Cortex of kidney (tissue), 1 donor: ENCODE measurements around the gene HLCS.

Source experiments
- DNase-seq: peaks from one replicate; lab custom pipeline; 2025; lab: John Stamatoyannopoulos, UW

The HLCS gene

DNA sequence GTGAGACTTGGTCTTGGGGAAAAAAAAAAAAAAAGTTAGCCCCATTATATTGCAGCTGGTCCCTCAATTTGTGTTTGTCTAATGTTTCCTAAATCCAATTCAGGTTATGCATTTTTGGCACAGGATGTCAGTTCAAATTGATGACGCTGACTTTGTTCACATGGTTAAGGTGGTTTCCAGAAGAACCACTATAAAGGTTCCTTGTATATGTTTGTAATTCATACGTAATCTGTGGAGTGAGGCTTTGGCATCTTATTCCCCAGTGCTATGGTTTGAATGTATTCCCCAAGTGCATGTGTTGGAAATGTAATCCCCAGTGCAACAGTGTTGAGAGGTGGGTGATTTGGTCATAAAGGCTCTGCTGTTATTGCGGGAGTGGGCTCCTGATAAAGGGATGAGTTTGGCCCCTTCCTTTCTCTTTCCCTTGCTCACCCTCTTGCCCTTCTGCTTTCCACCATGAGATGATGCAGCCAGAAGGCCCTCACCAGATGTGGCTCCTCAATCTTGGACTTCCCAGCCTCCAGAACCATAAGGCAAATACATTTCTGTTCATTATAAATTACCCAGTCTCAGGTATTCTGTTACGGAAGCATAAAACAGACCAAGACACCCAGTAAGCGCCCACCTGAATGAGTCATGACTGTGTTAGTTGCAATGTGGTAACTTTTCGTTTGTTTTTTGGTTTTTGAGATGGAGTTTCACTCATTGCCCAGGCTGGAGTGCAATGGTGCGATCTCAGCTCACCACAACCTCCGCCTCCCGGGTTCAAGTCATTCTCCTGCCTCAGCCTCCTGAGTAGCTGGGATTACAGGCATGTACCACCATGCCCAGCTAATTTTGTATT lies 19.5 kb upstream of the HLCS start:
- no peak for DNase-seq

DNA sequence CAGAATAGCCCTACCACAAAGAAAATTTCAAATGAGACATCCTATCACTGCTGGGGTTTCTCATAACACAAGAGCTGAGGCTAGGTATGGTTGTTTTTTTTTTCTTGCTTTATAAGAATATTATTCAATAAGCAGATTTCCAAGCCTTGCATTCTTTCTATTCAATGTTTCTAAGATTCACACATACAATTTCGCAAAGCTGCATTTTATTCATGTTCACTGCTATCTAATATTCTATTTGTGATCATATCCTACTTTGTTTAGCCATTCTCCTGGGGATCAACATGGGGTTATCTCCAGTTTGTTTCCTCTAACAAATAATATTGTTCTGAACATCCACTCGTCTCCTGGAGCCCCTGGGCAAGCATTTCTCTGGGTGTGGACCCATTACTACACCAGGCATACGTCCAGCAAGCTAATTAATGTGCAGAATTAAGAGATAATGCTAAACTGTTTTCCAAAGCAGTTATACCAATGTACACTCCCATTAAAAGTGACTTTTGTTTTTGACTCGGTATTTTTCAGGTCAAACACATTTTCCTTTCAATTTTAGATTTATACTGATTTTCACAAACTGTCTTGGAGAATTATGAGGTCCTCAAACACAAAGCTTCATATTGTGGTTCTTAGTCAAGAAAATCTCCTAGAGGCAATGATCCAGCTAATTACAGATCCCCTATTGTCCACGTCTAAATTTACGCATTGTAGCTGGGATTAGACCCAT lies 15.7 kb upstream of the HLCS start:
- DNase-seq: no peak

DNA sequence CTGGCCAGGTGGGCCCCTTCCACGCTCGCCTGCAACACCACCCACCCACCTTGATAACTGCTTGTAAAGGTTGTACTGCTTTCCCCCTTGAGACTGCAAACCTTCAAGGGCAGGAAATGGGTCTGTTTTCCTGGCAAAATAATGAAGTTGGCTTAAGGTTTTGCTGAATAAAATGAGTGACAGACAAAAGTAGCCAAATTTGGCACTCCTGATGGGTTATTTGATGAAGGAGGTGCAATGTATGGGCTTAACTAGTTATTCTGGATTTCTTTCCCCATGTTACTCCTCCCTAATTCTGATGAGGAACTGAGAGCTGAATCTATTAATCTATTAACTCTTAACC lies 14.6 kb upstream of the HLCS start:
- no peak for DNase-seq

DNA sequence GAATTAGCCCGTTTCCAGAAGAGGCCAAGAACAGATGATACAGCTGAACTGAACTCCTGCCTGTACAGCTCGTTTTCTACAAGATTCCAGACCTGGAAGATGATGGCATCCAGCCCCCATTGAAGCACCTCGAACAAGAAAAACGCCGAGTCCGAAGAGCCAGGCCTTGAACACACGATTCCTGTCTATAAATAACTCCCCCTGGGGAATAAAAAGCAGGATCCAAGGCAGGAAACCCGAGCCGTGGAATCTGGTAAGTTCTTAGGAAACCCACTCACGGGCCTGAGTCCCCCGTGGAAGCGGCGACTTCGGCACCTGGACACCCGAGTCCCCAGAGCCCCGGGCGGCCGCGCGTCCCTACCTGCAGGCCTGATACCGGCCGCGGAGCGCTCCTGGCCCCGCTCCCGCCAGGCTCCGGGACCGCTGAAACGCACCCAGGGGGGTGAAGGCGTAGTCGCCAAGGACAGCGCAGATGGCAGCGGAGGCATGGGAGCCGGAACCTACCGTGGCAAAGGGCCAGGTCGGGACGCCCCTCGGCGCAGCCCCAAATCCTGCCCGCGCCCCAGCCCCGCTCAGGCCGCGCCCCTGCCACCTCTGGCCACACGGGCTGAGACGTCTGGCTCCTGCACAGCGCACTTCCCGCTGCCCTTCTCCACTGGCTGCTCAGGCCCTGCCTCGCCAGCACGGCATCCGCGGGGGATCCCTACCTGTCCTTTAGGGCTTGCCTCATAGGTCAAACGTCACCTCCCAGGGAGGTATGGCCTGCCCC lies 14.0 kb upstream of the HLCS start:
- DNase-seq: no peak

DNA sequence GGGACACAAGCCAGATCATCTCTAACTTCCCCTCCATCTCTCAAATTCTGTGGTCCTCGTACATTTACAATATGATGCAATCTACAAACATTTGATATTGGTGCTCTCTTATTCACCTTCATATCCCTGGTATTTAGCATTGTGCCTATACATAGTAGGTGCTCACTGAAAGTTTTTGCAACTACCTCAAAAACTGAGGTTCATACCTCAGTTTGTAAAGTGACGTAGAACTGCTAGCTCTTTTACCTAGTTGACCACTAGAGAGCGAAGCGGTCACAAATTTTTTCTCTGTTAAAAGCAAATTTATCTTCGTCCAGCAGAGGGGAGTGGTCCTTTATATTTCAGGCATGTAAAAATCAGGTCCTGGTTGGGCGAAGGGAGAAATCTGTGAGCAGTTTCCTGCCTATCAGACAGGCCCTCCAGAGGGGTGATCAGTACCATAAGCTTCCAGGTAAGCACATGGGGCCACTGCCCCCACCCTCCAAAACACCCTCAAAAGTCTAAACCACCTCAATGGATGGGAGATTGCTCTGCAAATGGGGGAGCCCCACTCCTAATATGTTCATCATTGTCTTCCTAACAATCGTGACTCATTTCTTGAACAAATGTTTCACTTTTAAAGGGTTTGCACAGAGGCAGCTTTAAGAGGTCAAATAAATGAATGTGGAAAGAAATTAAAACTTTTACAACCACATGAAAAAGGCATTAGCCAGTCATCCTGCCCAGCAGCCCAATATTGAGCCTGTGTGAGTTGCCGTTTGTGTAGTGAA lies 10.6 kb upstream of the HLCS start:
- no peak for DNase-seq

DNA sequence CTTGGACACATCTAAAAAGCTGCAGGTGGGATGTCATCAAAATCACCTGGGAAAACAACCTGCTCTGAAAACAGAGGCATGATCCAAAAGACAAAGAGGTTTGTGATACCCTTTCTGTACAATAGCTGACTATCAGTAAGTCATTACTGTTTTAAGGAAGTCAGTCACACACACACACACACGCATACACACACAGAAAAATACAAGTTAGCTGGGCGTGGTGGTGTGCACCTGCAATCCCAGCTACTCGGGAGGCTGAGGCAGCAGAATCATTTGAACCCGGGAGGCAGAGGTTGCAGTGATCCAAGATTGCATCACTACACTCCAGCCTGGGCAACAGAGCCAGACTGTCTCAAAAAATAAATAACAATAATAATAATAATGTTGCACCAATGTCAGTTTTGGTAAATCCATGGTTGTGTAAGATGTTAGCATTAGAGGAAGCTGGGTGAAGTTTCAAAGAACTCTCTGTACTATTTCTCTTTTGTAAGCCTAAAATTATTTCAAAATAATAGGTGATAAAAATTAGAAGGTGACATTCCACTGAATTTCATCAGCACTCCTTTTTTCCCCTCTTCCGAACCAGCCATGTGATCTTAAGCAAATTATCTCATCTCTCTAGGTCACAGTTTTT lies 9.9 kb upstream of the HLCS start:
- no peak for DNase-seq

DNA sequence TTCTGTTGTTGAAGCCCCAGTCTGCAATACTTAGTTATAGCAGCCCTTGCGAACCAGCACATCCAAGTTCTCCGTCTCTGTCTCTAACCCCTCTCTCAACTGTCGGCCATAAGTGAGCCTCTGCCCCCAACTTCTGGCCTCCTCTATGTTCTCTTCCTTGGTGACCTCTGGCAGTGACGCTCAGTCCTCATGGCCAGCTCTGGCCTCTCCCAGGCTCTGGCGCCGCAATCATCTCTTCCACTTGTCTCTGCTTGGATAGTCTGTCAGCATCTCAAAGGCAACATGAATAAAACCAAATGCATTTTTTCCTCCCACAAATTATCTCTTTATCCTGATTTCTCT lies 8.4 kb upstream of the HLCS start:
- DNase-seq: no peak

DNA sequence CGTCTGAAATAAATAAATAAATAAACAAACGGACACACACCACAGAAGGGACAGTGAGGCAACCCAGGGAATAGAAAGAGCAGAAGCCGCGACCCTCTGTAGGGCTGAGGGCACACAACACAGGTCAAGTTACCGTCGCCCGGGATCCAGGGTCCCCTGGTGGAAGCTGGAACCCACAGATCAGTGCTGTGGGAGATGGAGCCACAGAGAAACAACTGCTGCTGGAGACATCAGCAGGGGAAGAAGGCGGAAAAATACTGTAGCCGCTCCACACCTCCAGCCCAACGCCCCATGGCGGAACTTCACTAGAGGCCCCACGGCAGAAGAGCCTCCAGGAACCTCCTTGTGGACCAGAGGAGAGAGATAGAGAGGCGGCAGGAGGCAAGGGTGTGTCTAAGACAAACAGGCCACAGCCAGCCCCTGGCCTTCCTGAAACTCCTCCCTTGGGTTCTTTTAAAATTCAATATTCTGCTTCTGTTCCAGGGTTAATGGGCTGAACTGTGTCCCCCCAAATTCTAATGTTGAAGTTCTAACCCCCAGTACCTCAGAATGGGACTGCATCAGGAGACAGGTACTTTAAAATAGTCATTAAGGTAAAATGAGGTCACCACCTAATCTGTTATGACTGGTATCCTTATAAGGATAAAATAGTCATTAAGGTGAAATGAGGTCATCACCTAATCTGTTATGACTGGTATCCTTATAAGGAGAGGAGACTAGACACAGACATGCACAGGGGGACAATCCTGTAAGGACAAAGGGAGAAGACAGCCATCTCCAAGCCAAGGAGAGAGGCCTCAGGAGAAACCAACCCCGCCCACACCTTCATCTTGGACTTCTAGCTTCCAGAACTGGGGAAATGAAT lies 7.7 kb upstream of the HLCS start:
- no peak for DNase-seq

DNA sequence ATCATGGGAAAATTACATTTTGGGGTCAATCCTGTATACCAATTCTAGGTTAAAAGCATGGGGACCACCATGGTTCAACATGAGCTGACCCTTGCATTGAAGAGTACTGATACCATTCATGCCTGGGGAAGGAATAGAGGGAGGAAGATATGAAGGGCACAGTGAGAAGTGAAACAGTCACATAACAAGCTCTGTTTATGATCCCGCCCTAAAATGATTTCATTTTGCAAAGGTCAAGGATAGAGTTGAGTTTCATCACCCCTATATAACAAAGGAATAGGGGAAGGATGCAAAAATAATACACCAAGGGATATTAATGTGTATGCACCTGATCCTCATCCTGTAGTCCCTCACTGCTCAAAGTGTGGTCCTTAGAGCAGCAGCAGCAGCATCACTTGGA lies 2.5 kb upstream of the HLCS start:
- DNase-seq: no peak

DNA sequence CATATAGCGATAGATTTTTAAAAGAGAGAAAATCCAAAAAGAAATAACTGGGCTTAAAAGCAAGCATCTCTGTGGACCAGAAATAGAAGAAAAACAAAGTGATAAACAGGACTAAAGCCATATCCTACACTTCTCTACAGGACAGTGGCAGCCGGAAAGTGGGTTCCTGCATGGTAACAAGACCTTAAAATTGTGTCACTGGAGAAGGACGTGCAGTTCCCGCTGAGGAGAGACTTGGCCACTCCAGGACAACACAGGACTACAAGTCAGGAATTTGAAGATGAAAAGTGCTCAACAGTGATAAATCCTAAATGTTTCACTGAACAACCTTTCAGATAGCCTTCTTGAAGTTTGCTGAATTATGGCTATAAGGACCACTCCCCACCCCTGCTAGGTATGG lies 1.9 kb upstream of the HLCS start:
- DNase-seq: no peak

DNA sequence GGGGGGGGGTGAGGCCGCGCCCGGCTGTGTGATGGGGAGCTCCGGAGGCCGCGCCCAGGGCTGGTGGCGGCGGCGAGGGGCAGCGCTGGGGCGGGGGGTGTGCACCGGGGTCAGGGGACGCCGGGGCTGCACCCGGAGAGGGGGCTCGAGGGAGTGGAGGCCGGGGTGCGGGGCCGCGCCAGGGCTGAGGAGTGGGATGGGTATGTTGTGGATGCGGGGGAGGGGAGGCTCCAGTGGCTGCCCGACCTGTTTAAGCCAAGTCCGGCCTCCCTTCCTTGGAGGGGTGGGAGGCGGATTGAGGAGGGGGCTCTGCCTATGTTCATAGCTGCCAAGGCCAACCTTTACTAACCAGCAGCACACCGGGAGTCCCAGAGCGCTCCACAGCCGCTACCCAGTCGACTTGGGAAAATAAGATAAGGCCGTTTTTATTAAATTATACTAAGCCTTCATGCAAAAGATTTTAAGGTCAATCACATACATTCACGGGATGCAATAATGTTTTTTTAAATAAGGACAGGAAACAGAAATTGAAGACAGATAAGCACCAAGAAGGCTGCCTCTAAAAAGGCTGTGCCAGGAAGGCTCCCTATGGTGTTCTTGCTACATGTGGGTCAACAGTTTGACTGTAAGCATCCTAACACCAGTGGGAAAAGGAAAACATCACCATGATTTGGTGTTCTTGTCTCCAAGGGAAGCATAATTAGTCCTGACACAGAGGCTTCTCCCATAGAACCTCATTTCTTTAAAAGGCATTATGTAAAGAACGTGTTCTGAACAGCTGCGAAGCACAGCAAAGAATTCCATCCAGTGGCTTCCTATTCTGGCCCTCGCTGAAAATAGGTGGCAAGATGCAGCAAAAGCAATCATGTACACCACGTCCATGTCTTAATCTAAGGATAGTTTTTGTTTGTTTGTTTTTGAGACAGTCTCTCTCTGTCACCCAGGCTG lies 626 bp upstream of the HLCS start:
- no peak for DNase-seq

DNA sequence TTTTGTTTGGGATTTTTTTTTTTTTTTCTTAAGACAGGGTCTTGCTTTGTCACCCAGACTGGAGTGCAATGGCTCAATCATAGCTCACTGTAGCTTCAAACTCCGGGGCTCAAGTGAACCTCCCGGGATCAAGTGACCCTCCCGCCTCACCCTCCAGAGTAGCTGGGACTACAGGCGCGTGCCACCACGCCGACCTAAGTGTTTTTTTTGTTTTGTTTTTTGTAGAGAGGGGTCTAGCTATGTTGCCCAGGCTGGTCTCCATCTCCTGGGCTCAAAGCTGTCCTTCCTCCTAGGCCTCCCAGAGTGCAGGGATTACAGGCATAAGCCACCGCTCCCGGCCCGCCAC lies 776 bp downstream of the HLCS start:
- no peak for DNase-seq

DNA sequence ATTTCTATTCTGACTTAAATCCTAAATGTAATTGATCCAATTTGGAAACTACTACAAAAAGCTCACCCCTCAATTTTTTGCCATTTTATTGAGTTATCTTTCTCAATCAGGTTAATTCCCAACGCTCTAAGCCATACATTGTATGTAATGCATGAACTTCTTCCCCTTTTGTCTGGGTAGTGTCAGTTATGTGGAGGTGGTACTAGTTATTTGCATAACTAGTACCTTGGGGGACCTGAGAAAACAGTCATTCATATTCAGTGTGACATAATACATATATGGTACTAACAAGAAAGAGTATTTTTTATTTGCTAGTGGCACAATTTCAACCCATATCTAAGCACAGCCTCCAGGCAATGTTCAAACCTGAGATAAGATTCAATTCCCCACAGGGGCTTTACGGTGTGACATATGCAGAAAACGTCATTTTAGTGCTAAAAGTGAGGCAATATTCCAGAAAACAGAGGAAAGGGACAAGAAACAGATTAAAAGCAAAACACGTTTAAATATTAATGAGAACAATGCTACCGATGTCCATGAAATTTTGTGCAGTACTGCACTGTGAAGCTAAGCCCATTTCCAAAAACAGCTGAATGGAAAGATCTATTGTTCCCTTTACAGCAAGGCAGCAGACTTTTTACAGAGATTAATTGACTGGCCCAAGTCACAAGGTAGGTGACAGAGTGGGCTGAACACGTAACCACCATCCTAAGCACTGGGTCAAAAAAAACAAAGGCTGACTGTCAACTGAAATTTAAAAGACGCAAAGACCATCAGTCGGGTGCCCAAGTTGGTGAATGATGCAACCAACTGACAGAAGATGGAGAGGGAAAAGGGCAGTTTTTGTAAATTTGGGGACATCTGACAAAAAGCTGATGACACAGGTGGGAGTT lies 1.4 kb downstream of the HLCS start:
- DNase-seq: no peak

DNA sequence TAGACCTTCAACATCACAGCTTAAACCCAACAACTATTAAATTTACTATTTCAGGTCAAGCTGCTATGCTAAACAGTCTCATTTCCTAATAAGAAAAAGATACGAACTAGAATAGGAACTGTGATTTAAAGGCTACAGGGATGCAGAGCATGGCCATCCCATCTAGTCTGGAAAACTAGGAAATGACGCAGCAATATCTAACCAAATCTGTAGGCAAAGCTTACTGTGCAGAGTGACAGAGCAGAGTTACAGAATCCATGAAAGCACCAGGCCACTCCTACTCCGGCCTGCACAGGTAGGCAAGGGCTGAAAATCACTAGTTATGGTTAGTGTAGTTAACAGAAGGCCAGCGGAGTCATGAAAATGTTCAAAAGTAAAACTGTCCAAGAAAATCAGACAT lies 2.1 kb downstream of the HLCS start:
- no peak for DNase-seq

DNA sequence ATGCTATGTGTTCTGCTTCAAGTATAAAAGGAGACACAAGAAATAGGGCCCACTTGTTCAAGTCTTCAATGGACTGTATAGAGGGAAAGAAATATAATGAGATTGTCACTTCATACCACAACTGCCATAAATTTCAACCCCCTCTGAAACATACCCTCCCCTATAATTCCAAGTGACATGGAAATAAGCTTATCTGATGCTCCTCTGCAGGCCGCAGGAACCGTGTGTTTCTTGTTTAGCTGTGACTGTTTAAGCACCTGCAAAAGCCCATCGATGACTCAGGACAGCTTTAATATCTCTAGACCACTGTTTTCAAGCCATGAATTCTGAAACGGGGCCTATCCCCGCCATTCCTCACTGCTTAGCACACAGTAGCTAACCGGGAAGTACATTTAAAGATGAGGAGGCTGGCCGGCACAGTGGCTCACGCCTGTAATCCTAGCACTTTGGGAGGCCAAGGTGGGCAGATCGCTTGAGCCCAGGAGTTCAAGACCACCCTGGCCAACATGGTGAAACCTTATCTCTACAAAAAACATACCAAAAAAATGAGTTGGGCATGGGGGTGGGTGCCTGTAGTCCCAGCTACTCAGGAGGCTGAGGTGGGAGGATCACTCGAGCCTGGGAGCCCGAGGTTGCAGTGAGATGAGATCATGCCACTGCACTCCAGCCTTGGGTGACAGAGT lies 4.2 kb downstream of the HLCS start:
- no peak for DNase-seq

DNA sequence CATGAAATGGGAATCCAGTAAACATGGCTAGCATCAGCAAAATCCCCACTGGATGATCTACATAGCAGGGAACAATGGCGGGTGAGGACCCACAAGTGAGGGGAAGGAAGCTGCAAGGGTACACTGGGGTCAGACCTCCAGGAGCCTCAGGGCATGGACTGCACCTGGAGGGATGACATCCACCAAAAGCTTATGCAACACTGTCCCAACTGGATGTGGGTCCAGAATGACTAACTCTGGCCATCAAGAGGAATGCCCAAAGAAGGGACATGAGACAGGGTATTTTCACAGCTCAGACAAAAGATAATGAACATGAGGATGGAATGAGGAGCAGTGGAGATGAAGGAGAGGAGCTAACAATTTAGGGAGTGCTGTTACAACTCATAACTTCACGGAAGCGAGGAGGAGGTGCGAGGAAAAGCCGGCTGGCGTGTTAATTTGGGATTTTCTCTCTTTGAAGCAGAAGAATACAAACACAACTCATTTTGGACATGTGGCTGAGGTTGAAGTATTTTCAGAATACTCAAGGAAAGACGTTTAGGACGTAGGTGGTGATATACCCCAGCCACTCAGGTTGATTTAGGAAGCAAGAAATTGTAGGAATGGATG lies 5.7 kb downstream of the HLCS start:
- no peak for DNase-seq

DNA sequence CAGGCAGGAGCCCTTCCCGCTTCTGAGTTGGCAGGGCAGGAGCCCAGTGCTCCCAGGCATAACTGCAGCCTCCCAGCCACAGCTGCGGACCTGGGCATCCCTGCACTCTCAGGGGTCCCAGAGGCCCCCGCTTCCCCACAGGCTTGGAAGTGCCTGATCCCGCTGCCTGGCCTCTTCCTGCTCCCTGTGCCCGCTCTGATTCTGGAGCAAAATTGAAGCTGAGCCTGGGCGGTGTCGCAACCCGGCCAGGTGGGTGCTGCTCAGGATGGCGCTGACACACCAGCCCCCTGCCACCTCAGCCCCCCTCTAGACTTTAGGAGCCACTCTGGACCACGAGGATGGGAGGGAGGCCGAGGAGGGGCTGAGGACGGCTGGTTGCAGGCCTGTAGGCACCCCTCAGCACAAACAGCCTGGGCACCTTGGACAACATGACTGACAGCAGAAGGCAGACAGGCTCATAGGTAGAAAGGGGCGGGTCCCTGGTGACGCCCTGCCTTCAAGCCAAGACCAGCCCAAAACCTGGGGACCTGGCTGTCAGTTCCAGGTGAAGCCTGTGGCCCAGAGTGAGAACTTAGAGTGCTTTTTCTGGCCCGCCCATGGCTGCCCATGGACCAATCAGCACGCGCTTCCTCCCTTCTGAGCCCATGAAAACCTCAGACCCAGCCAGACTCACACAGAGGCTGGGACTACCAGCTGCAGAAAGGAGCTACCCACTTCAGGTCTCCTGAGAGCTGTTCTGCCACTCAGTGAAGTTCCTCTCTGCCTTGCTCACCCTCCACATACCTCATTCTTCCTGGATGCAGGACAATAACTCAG lies 7.2 kb downstream of the HLCS start:
- DNase-seq: no peak
